ENCODE data around the gene STK32B.
"Not testable (repeated sequence)": the region's sequence is repeated elsewhere in the genome, so short reads cannot be mapped to it uniquely, and the experiment has no call there.

STK32B gene

GRCh38 chr4:5423670-5424069 lies 372.4 kb downstream of the STK32B start:
- Histone ChIP-seq H3K9me3 (no peaks in the 10 kb centered on the region), H3K4me3 (no peak overlapping the region), H3K4me2 (no peak overlapping the region), H3K4me1 (no peaks in the 10 kb centered on the region), H3K27ac (no peak overlapping the region), H3K9ac (no peak overlapping the region), H4K20me1 (no peaks in the 10 kb centered on the region), H3K27me3 (no peaks in the 10 kb centered on the region), H3K36me3 (peaks cover 2% of the 10 kb centered on the region; the same call in 1 of the 2 replicates)
- TF ChIP-seq Cebpa-rat (IDR thresholded peaks at IDR 0.05), result no peak

- H3K27ac ChIP-seq, result no peak overlapping the region
- H3K9ac ChIP-seq, result no peak overlapping the region
- no peak overlapping the region for H3K4me2 ChIP-seq
- H3K4me1 ChIP-seq, result no peaks in the 10 kb centered on the region
- TF ChIP-seq Cebpa-rat (IDR thresholded peaks at IDR 0.05), result no peak
- H3K27me3 ChIP-seq, result no peaks in the 10 kb centered on the region
- H3K36me3 ChIP-seq, result no peaks in the 10 kb centered on the region
- H3K9me3 ChIP-seq, result no peaks in the 10 kb centered on the region
- no peaks in the 10 kb centered on the region for H4K20me1 ChIP-seq
- no peak overlapping the region for H3K4me3 ChIP-seq
Observed at GRCh38 chr4:5424211-5424610, 372.9 kb downstream of the STK32B start.

- no peaks in the 10 kb centered on the region for H3K4me1 ChIP-seq
- no peaks in the 10 kb centered on the region for H3K9me3 ChIP-seq
- no peaks in the 10 kb centered on the region for H4K20me1 ChIP-seq
- no peaks in the 10 kb centered on the region for H3K36me3 ChIP-seq
- no peak overlapping the region for H3K4me3 ChIP-seq
- H3K9ac ChIP-seq, result no peak overlapping the region
- no peak overlapping the region for H3K27ac ChIP-seq
- no peak overlapping the region for H3K4me2 ChIP-seq
- no peak for TF ChIP-seq Cebpa-rat (IDR thresholded peaks at IDR 0.05)
- no peaks in the 10 kb centered on the region for H3K27me3 ChIP-seq
Observed at GRCh38 chr4:5424901-5425300, 373.6 kb downstream of the STK32B start.

- no peaks in the 10 kb centered on the region for H3K36me3 ChIP-seq
- H4K20me1 ChIP-seq, result no peaks in the 10 kb centered on the region
- H3K4me3 ChIP-seq, result no peak overlapping the region
- H3K4me2 ChIP-seq, result no peak overlapping the region
- no peaks in the 10 kb centered on the region for H3K9me3 ChIP-seq
- H3K27ac ChIP-seq, result no peak overlapping the region
- H3K4me1 ChIP-seq, result no peaks in the 10 kb centered on the region
- no peaks in the 10 kb centered on the region for H3K27me3 ChIP-seq
- TF ChIP-seq Cebpa-rat (IDR thresholded peaks at IDR 0.05), result no peak
- H3K9ac ChIP-seq, result no peak overlapping the region
Observed at GRCh38 chr4:5429747-5430146, 378.5 kb downstream of the STK32B start.

GRCh38 chr4:5433196-5433595 lies 381.9 kb downstream of the STK32B start:
- H3K27ac ChIP-seq, result no peak overlapping the region
- H3K4me3 ChIP-seq, result no peak overlapping the region
- H3K36me3 ChIP-seq, result no peaks in the 10 kb centered on the region
- no peaks in the 10 kb centered on the region for H4K20me1 ChIP-seq
- H3K4me2 ChIP-seq, result no peak overlapping the region
- H3K27me3 ChIP-seq, result no peaks in the 10 kb centered on the region
- no peaks in the 10 kb centered on the region for H3K4me1 ChIP-seq
- H3K9me3 ChIP-seq, result 0 out of 2 replicates have a peak, but pooled peaks cover under 1% of the 10 kb centered on the region
- TF ChIP-seq Cebpa-rat (IDR thresholded peaks at IDR 0.05), result no peak
- no peak overlapping the region for H3K9ac ChIP-seq

GRCh38 chr4:5435201-5435600 lies 383.9 kb downstream of the STK32B start:
- H3K9ac ChIP-seq, result no peak overlapping the region
- H3K4me1 ChIP-seq, result no peaks in the 10 kb centered on the region
- no peaks in the 10 kb centered on the region for H4K20me1 ChIP-seq
- H3K4me2 ChIP-seq, result no peak overlapping the region
- no peak overlapping the region for H3K27ac ChIP-seq
- no peak for TF ChIP-seq Cebpa-rat (IDR thresholded peaks at IDR 0.05)
- H3K27me3 ChIP-seq, result no peaks in the 10 kb centered on the region
- no peaks in the 10 kb centered on the region for H3K36me3 ChIP-seq
- 0 out of 2 replicates have a peak, but pooled peaks cover 3% of the 10 kb centered on the region for H3K9me3 ChIP-seq
- H3K4me3 ChIP-seq, result no peak overlapping the region

- Histone ChIP-seq H4K20me1 (no peaks in the 10 kb centered on the region), H3K27me3 (no peaks in the 10 kb centered on the region), H3K4me2 (no peak overlapping the region), H3K9ac (no peak overlapping the region), H3K4me1 (no peaks in the 10 kb centered on the region), H3K9me3 (0 out of 2 replicates have a peak, but pooled peaks cover 3% of the 10 kb centered on the region), H3K27ac (no peak overlapping the region), H3K4me3 (no peak overlapping the region), H3K36me3 (no peaks in the 10 kb centered on the region)
- no peak for TF ChIP-seq Cebpa-rat (IDR thresholded peaks at IDR 0.05)
Observed at GRCh38 chr4:5435823-5436222, 384.5 kb downstream of the STK32B start.

GRCh38 chr4:5443976-5444802 lies 392.9 kb downstream of the STK32B start:
- H3K4me1 ChIP-seq, H3K4me2 ChIP-seq, H3K36me3 ChIP-seq, H4K20me1 ChIP-seq, H3K9ac ChIP-seq, H3K9me3 ChIP-seq, H3K4me3 ChIP-seq, H3K27me3 ChIP-seq, H3K27ac ChIP-seq: not testable (repeated sequence)

GRCh38 chr4:5444918-5445517 lies 393.7 kb downstream of the STK32B start:
- no peak for TF ChIP-seq Cebpa-rat (IDR thresholded peaks at IDR 0.05)
- Histone ChIP-seq H3K27ac (no peak overlapping the region), H3K27me3 (no peaks in the 10 kb centered on the region), H3K4me1 (peaks cover 7% of the 10 kb centered on the region; the same call in 1 of the 2 replicates), H3K9ac (no peak overlapping the region), H3K36me3 (no peaks in the 10 kb centered on the region), H3K4me3 (no peak overlapping the region), H3K9me3 (no peaks in the 10 kb centered on the region), H4K20me1 (no peaks in the 10 kb centered on the region), H3K4me2 (no peak overlapping the region)

GRCh38 chr4:5446595-5447226 lies 395.4 kb downstream of the STK32B start:
- H4K20me1 ChIP-seq, result no peaks in the 10 kb centered on the region
- no peak overlapping the region for H3K4me3 ChIP-seq
- peaks cover 7% of the 10 kb centered on the region; the same call in 1 of the 2 replicates for H3K4me1 ChIP-seq
- no peaks in the 10 kb centered on the region for H3K36me3 ChIP-seq
- H3K9ac ChIP-seq, result no peak overlapping the region
- no peaks in the 10 kb centered on the region for H3K27me3 ChIP-seq
- no peaks in the 10 kb centered on the region for H3K9me3 ChIP-seq
- 0 out of 2 replicates have a peak overlapping the region, but pooled peaks have one; percentile 12 for H3K4me2 ChIP-seq
- no peak overlapping the region for H3K27ac ChIP-seq
- TF ChIP-seq Cebpa-rat (IDR thresholded peaks at IDR 0.05), result no peak
